HL-60 (cell line): ENCODE data around the gene ABCB9.
A peak's percentile ranks its signal among the peaks of the same experiment; 100 is the strongest.

Source experiments
- DNase-seq, 2 experiments: peaks; one replicate each; pipeline ENCODE4 v3.0.0-alpha.2; 2010 to 2020; ENCODE audit warnings: low read depth in 1 of 2, low spot score in 1 of 2
- H3K27ac ChIP-seq: fragments of 250-450 bp; sonication (Bioruptor Pico); replicated peaks from 2 replicates; pipeline ENCODE4 v1.5.1; 2020; ENCODE audit warnings: mild to moderate bottlenecking, moderate library complexity
- H3K27me3 ChIP-seq: fragments of 250-450 bp; sonication (Bioruptor Pico); 2 replicates; pipeline ENCODE4 v1.5.1; 2021; ENCODE audit warnings: mild to moderate bottlenecking, moderate library complexity; ENCODE audit not compliant: insufficient read depth, poor library complexity, severe bottlenecking
- H3K4me3 ChIP-seq: replicated peaks from 2 replicates; pipeline ENCODE4 v1.5.1; 2011; ENCODE audit warnings: mild to moderate bottlenecking, control low read depth, low read length; ENCODE audit not compliant: insufficient read depth
- GABPA ChIP-seq: IDR thresholded peaks from 2 replicates; pipeline ENCODE4 v1.6.1; 2012; ENCODE audit warnings: low read depth
- POLR2AphosphoS5 ChIP-seq: IDR thresholded peaks from 2 replicates; pipeline ENCODE4 v1.6.1; 2012; ENCODE audit warnings: low read depth
- REST ChIP-seq: IDR thresholded peaks from 2 replicates; pipeline ENCODE4 v1.6.1; 2012; ENCODE audit warnings: low read depth; ENCODE audit not compliant: insufficient replicate concordance
- SPI1 ChIP-seq: IDR thresholded peaks from 2 replicates; pipeline ENCODE4 v1.6.1; 2012; ENCODE audit warnings: low read depth, mild to moderate bottlenecking, borderline replicate concordance
- TF ChIP-seq, protein P1 (sequence below): IDR thresholded peaks from one replicate; pipeline ENCODE4 v1.5.1; 2011; ENCODE audit warnings: low read length, control low read depth, inconsistent platforms; ENCODE audit not compliant: insufficient read depth

The ABCB9 gene

DNA sequence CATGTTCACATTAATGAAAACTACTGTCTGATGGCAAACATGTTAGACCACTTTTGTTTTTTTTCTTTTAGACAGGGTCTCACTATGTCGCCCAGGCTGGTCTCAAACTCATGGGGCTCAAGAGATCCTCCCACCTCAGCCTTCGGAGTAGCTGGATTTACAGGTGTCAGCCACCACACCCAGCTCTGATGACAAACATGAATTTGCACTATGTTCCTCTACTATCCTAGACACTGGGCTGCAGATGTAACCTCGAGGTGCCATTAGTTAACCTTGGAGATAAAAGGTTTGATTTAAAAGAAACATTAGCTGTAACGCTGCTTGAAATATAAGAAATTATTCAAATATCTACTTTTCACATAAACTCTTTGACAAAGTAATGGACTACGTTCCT lies 78.4 kb downstream of the ABCB9 start:
- H3K27ac ChIP-seq: peak overlapping the region; percentile 72
- no peak for DNase-seq
- H3K27me3 ChIP-seq: no peaks in the 10 kb centered on the region
- TF ChIP-seq SPI1 (no peak), POLR2AphosphoS5 (no peak), REST (no peak), GABPA (no peak)
- TF ChIP-seq, protein P1, sequence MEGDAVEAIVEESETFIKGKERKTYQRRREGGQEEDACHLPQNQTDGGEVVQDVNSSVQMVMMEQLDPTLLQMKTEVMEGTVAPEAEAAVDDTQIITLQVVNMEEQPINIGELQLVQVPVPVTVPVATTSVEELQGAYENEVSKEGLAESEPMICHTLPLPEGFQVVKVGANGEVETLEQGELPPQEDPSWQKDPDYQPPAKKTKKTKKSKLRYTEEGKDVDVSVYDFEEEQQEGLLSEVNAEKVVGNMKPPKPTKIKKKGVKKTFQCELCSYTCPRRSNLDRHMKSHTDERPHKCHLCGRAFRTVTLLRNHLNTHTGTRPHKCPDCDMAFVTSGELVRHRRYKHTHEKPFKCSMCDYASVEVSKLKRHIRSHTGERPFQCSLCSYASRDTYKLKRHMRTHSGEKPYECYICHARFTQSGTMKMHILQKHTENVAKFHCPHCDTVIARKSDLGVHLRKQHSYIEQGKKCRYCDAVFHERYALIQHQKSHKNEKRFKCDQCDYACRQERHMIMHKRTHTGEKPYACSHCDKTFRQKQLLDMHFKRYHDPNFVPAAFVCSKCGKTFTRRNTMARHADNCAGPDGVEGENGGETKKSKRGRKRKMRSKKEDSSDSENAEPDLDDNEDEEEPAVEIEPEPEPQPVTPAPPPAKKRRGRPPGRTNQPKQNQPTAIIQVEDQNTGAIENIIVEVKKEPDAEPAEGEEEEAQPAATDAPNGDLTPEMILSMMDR: no peak
- H3K4me3 ChIP-seq: peak overlapping the region; percentile 17

GRCh38 chr12:122886851-122887818 lies 79.1 kb downstream of the ABCB9 start:
- Histone ChIP-seq H3K27me3 (no peaks in the 10 kb centered on the region), H3K4me3 (no peak overlapping the region), H3K27ac (peak overlapping the region; percentile 72; the same call in 1 of the 2 replicates)
- peak in 1 of 2 experiments; percentile 52 for DNase-seq
- TF ChIP-seq, protein P1: no peak
- TF ChIP-seq SPI1 (no peak), GABPA (no peak), POLR2AphosphoS5 (no peak), REST (no peak)

DNA sequence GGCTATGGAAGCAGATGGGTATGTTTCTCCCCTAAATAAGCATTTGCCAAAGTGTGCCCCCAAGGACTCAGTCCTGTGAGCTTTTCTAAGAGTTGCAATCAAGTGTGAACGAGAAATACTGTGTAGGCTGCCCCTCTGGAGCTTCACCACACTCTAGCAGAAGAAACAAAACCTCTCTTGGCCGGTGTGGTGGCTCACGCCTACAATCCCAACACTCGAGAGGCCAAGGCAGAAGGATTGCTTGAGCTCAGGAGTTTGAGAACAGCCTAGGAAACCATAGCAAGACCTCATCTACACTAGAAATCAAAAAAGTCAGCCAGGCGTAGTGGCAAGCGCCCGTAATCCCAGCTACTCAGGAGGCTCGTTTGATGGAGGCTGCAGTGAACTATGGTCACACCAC lies 80.1 kb downstream of the ABCB9 start:
- DNase-seq: no peak
- Histone ChIP-seq H3K27me3 (no peaks in the 10 kb centered on the region), H3K4me3 (no peak overlapping the region), H3K27ac (no peak overlapping the region)
- TF ChIP-seq REST (no peak), SPI1 (no peak), GABPA (no peak), POLR2AphosphoS5 (no peak)
- TF ChIP-seq, protein P1: no peak
